HepG2 (cell line): ENCODE data around the gene MPV17L2. TPM values are rescaled to one million over a fixed set of nuclear protein-coding genes. Genes with fewer than 3 reads are reported as not detected.
A peak's percentile ranks its signal among the peaks of the same experiment; 100 is the strongest.

Experiments used
- ATAC-seq: fragments of 200-7000 bp; cut with Tn5 transposase; 3 replicates; pipeline ENCODE4 v1.9.1; 2020; ENCODE audit warnings: mild to moderate bottlenecking, moderate library complexity
- BruUV-seq: library from RNA; stranded (reverse); fragments of 400-500 nt; replicated peaks from 2 replicates; lab custom pipeline; 2021; lab: Mats Ljungman, UMichigan
- CTCF ChIA-PET: fragments of 300-600 bp; formaldehyde crosslinking; extraction: SDS; loops from one replicate; lab custom pipeline; 2021; ENCODE audit warnings: low total read pairs, inconsistent platforms, low intra/inter-chr PET ratio; lab: Yijun Ruan, JAX
- POLR2A ChIA-PET: fragments of 350-600 bp; sonication (Branson Sonifier 250); formaldehyde crosslinking; loops from one replicate; lab custom pipeline; 2020; ENCODE audit warnings: antibody characterized with exemption, inconsistent platforms; lab: Yijun Ruan, JAX
- DNase-seq: peaks from one replicate; pipeline ENCODE4 v3.0.0-alpha.2; 2015; ENCODE audit warnings: low spot score
- FAIRE-seq: peaks from 3 replicates; lab custom pipeline; 2011; peaks lifted over from hg19 to GRCh38; lab: Jason Lieb, UNC
- H2AFZ ChIP-seq: one replicate; pipeline ENCODE4 v1.6.1; 2011; ENCODE audit warnings: low read length, inconsistent platforms
- H3K27ac ChIP-seq: fragments of 300-600 bp; 3 replicates; pipeline ENCODE4 v1.8.0; 2011; ENCODE audit warnings: mixed run types, mild to moderate bottlenecking, mixed read lengths, low read length, inconsistent platforms; ENCODE audit not compliant: insufficient read depth; ENCODE audit errors: extremely low read length
- H3K27me3 ChIP-seq, 2 experiments: fragments of 200-600 bp in 1 of 2; 2 replicates in 1 of 2; 3 replicates in 1 of 2; pipeline versions ENCODE4 v1.6.0 to v1.8.0; 2011; ENCODE audit warnings: low read length in 2 of 2, mild to moderate bottlenecking in 2 of 2, moderate library complexity in 2 of 2, inconsistent platforms in 1 of 2; ENCODE audit not compliant: insufficient read depth in 2 of 2, control insufficient read depth in 1 of 2
- H3K36me3 ChIP-seq, 2 experiments: fragments of 200-600 bp in 1 of 2; replicated peaks in 1 of 2; 2 replicates in 1 of 2; 3 replicates in 1 of 2; pipeline versions ENCODE4 v1.5.1 to v1.8.0; 2011; ENCODE audit warnings: low read length in 2 of 2, inconsistent platforms in 1 of 2; ENCODE audit not compliant: insufficient read depth in 2 of 2, control insufficient read depth in 1 of 2
- H3K4me1 ChIP-seq: 2 replicates; pipeline ENCODE4 v1.5.1; 2012; ENCODE audit warnings: low read length, inconsistent platforms; ENCODE audit not compliant: insufficient read depth
- H3K4me2 ChIP-seq: 2 replicates; pipeline ENCODE4 v1.6.0; 2011; ENCODE audit warnings: low read depth, low read length, inconsistent platforms
- H3K4me3 ChIP-seq, 3 experiments: fragments of 200-600 bp in 1 of 3; sonication (generic), shearing (Covaris generic) in 1 of 3; replicated peaks in 1 of 3; 2 replicates each; pipeline ENCODE4 v1.5.1; 2011 to 2016; ENCODE audit warnings: low read length in 3 of 3, inconsistent platforms in 2 of 3, low read depth in 2 of 3, mild to moderate bottlenecking in 2 of 3, control low read depth in 1 of 3, mixed read lengths in 1 of 3; ENCODE audit not compliant: insufficient read depth in 1 of 3
- H3K79me2 ChIP-seq: one replicate; pipeline ENCODE4 v1.6.1; 2011; ENCODE audit warnings: low read length, inconsistent platforms; ENCODE audit not compliant: insufficient read depth
- H3K9ac ChIP-seq: 2 replicates; pipeline ENCODE4 v1.6.0; 2011; ENCODE audit warnings: mild to moderate bottlenecking, low read depth, low read length, inconsistent platforms; ENCODE audit not compliant: insufficient read depth
- H3K9me3 ChIP-seq: 2 replicates; pipeline ENCODE4 v1.5.1; 2012; ENCODE audit warnings: mild to moderate bottlenecking, low read length
- H4K20me1 ChIP-seq: 2 replicates; pipeline ENCODE4 v1.6.0; 2011; ENCODE audit warnings: inconsistent platforms, mild to moderate bottlenecking, low read length, moderate library complexity; ENCODE audit not compliant: insufficient read depth
- ADNP ChIP-seq: sonication (generic); formaldehyde crosslinking; IDR thresholded peaks from 2 replicates; pipeline ENCODE4 v1.4.0; 2020; ENCODE audit warnings: missing genetic modification reagents
- CHD4 ChIP-seq: fragments of 200-600 bp; sonication (generic); IDR thresholded peaks from 2 replicates; pipeline ENCODE4 v1.7.0; 2017; ENCODE audit warnings: mild to moderate bottlenecking, low read length, borderline replicate concordance
- NONO ChIP-seq, 2 experiments: fragments of 450-650 bp in 1 of 2; sonication (generic) in 1 of 2; formaldehyde crosslinking in 1 of 2; IDR thresholded peaks in 1 of 2; conservative IDR thresholded peaks in 1 of 2; 2 replicates each; pipeline versions ENCODE4 v1.6.1 to v1.8.0; 2017 to 2022; ENCODE audit warnings: mild to moderate bottlenecking in 1 of 2, missing genetic modification reagents in 1 of 2, moderate library complexity in 1 of 2
- ZNF629 ChIP-seq: sonication (generic); formaldehyde crosslinking; conservative IDR thresholded peaks from 2 replicates; pipeline ENCODE4 v1.5.0; 2020; ENCODE audit warnings: missing genetic modification reagents
- WGBS: methylation state at CpG from one replicate; pipeline ENCODE4 v1.1.6; 2017; ENCODE audit warnings: low lambda C conversion rate; 5-methylcytosine and 5-hydroxymethylcytosine counted together
- in situ Hi-C: cut with HindIII; loops from 2 replicates; pipeline ENCODE4 v1.10.0; 2017; ENCODE audit warnings: low pct_unique_long_range_greater_than_20kb; ENCODE audit not compliant: extremely low pct_ligation_motif_present
- intact Hi-C: fragments of 100-400 bp; cut with micrococcal nuclease; formaldehyde crosslinking; loops from one replicate; pipeline ENCODE4 v1.10.0; 2022; ENCODE audit not compliant: unreplicated experiment
- polyA plus RNA-seq, 8 experiments: library from polyadenylated mRNA; depleted of rRNA in 3 of 8; stranded (reverse) in 7 of 8; unstranded in 1 of 8; fragments of >200 nt; fragmentation: Illumina TruSeq in 4 of 8; extraction: Trizol in 4 of 8; gene quantifications; 2 replicates each; pipeline versions ENCODE4 v1.2.1 to v1.2.3, GENCODE V29; 2011 to 2016; ENCODE audit warnings: low read depth in 4 of 8, missing spikeins in 1 of 8, mixed read lengths in 1 of 8; ENCODE audit not compliant: insufficient read depth in 1 of 8
- total RNA-seq, 5 experiments: library from RNA; depleted of rRNA; stranded (reverse); fragments of >200 nt; fragmentation: Illumina TruSeq; extraction: Trizol; gene quantifications; 2 replicates each; pipeline ENCODE4 v1.2.3, GENCODE V29; 2016; ENCODE audit warnings: low read depth in 1 of 5
- TF ChIP-seq, protein P1 (sequence below), 2 experiments: sonication (generic) in 1 of 2; formaldehyde crosslinking in 1 of 2; IDR thresholded peaks; 2 replicates each; pipeline versions ENCODE4 v1.4.0 to v1.6.1; 2018 to 2020; ENCODE audit warnings: missing genetic modification reagents in 2 of 2, borderline replicate concordance in 1 of 2, low read depth in 1 of 2, mild to moderate bottlenecking in 1 of 2, missing biosample characterization in 1 of 2

The MPV17L2 gene
- total and polyA plus RNA-seq, 2 of the 13 experiments (the other 11 are each of a cell fraction or from before 2014, with no cell fraction given): 13.6 to 16.7 TPM

DNA sequence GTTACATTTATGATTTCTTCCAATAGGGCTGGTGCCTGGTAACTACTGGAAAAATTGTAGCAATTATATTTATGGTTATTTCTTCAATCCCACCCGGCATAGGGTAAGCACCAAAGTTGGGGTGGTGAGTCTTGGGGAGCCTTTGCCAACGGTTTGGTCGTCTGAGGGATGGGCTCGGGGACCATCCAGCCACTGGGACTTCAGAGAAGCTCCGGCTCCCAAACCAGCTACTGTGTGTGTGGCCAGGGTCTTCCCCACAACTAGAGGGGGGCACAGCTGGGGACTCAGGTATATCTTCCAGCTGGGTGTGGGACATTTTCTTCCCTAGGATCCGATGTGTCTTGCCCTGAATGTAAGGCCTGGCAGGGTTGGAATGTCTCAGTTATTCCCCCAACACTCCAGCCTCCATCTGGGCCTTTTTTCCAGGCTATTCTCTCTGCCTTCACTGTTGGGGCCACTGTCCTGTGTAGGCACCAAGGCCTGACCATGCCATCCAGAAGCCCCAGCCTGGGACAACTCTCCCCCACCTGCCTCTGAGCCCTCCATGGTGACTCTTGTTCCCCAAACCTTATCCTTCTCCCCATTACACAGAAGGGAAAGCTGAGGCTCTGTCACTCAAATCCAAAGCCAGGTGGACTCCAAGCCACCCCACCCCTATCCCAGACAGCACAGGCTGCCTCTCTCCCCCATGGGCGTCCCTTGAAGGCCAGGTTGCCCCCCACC, 20.5 kb upstream of the MPV17L2 start:
- Histone ChIP-seq H3K27ac (no peak overlapping the region), H3K9me3 (no peaks in the 10 kb centered on the region), H3K79me2 (no peaks in the 10 kb centered on the region), H3K36me3 (peaks cover 6 to 19% of the 10 kb centered on the region in 2 experiments; a peak in 4 of 5 replicates), H2AFZ (no peak overlapping the region), H3K9ac (no peak overlapping the region), H4K20me1 (0 out of 2 replicates have a peak, but pooled peaks cover 3% of the 10 kb centered on the region), H3K4me3 (no peak overlapping the region), H3K4me2 (no peak overlapping the region), H3K4me1 (peaks cover 14% of the 10 kb centered on the region), H3K27me3 (no peaks in the 10 kb centered on the region)
- intact Hi-C loops (no loop called here), in situ Hi-C loops (loop anchor here (10.0 kb wide), 1 partner anchor 168 kb away; the partner anchor contains the start of gene ARRDC2)
- 97% methylated on average over 7 of the region's 7 CpGs for WGBS
- ATAC-seq (no peak), DNase-seq (no peak), FAIRE-seq (no peak)
- no TSS peak for BruUV-seq
- CTCF ChIA-PET: no interaction called here
- POLR2A ChIA-PET: interaction anchor here (0.9 to 1.7 kb wide), 2 partner anchors 13 to 20 kb away, joined by 3 to 4 read pairs; partner anchors contain the start of gene MPV17L2
- TF ChIP-seq ZNF629 (CRISPR knock-in tag) (peak; percentile 95), CHD4 (peak; percentile 69; the same call in 1 of the 2 replicates), ADNP (CRISPR knock-in tag) (peak; percentile 55; the same call in 1 of the 2 replicates), NONO (IDR thresholded peaks at IDR 0.05) (no peak), NONO (CRISPR knock-in tag; conservative IDR thresholded peaks at IDR 0.05) (no peak)
- TF ChIP-seq, protein P1, sequence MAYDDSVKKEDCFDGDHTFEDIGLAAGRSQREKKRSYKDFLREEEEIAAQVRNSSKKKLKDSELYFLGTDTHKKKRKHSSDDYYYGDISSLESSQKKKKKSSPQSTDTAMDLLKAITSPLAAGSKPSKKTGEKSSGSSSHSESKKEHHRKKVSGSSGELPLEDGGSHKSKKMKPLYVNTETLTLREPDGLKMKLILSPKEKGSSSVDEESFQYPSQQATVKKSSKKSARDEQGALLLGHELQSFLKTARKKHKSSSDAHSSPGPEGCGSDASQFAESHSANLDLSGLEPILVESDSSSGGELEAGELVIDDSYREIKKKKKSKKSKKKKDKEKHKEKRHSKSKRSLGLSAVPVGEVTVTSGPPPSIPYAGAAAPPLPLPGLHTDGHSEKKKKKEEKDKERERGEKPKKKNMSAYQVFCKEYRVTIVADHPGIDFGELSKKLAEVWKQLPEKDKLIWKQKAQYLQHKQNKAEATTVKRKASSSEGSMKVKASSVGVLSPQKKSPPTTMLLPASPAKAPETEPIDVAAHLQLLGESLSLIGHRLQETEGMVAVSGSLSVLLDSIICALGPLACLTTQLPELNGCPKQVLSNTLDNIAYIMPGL (CRISPR knock-in tag; IDR thresholded peaks at IDR 0.05; ENCODE audit: borderline replicate concordance in 1 of 2, low read depth in 1 of 2): no peak
